ENCODE data around the gene NF2.

Gene NF2

GRCh38 chr22:29633514-29634312, 30.3 kb downstream of the NF2 start:
- no peak for DNase-seq

GRCh38 chr22:29634847-29635246, 31.4 kb downstream of the NF2 start:
- no peak for DNase-seq

GRCh38 chr22:29635734-29636357, 32.4 kb downstream of the NF2 start:
- DNase-seq: no peak

- no peak for DNase-seq
Observed at GRCh38 chr22:29636751-29637150, 33.3 kb downstream of the NF2 start.

- DNase-seq: no peak
Observed at GRCh38 chr22:29637181-29637580, 33.7 kb downstream of the NF2 start.

- DNase-seq: no peak
Observed at GRCh38 chr22:29638678-29639077, 35.2 kb downstream of the NF2 start.

GRCh38 chr22:29639096-29639495, 35.7 kb downstream of the NF2 start:
- no peak for DNase-seq

- no peak for DNase-seq
Observed at GRCh38 chr22:29641042-29641699, 37.7 kb downstream of the NF2 start.

GRCh38 chr22:29641700-29642330, 38.4 kb downstream of the NF2 start:
- no peak for DNase-seq

GRCh38 chr22:29642694-29643093, 39.3 kb downstream of the NF2 start:
- DNase-seq: no peak

- no peak for DNase-seq
Observed at GRCh38 chr22:29647954-29648737, 44.7 kb downstream of the NF2 start.

- no peak for DNase-seq
Observed at GRCh38 chr22:29650370-29650769, 46.9 kb downstream of the NF2 start.

- no peak for DNase-seq
Observed at GRCh38 chr22:29651652-29652051, 48.2 kb downstream of the NF2 start.

GRCh38 chr22:29654420-29654819, 51.0 kb downstream of the NF2 start:
- DNase-seq: no peak

- DNase-seq: no peak
Observed at GRCh38 chr22:29654882-29655281, 51.4 kb downstream of the NF2 start.

GRCh38 chr22:29658176-29658575, 54.7 kb downstream of the NF2 start:
- no peak for DNase-seq

- no peak for DNase-seq
Observed at GRCh38 chr22:29660021-29660420, 56.6 kb downstream of the NF2 start.

- DNase-seq: no peak
Observed at GRCh38 chr22:29661336-29661735, 57.9 kb downstream of the NF2 start.

- DNase-seq: no peak
Observed at GRCh38 chr22:29663180-29663821, 59.9 kb downstream of the NF2 start.

- no peak for DNase-seq
Observed at GRCh38 chr22:29665486-29665885, 62.1 kb downstream of the NF2 start.

GRCh38 chr22:29668673-29669072, 65.2 kb downstream of the NF2 start:
- no peak for DNase-seq

GRCh38 chr22:29670626-29671025, 67.2 kb downstream of the NF2 start:
- DNase-seq: no peak
